H1 (cell line): ENCODE results near the gene DIPK1C.

ENCODE experiments used
- ASH2L ChIP-seq: fragments of 200-600, 300-600 bp; sonication (generic); IDR thresholded peaks from one replicate; pipeline ENCODE4 v1.7.1; 2017; ENCODE audit warnings: low read length
- EZH2 ChIP-seq: fragments of 200-600 bp; sonication (generic); IDR thresholded peaks from 2 replicates; pipeline ENCODE4 v1.7.1; 2012; ENCODE audit warnings: low read depth, mild to moderate bottlenecking, moderate library complexity, low read length, inconsistent platforms; ENCODE audit not compliant: severe bottlenecking
- HDAC2 ChIP-seq, 2 experiments: fragments of 300-600 bp in 1 of 2; sonication (generic) in 1 of 2; IDR thresholded peaks; 2 replicates each; pipeline ENCODE4 v1.6.1; 2011 to 2012; ENCODE audit warnings: low read depth in 2 of 2, low read length in 2 of 2, mild to moderate bottlenecking in 2 of 2, moderate library complexity in 2 of 2, borderline replicate concordance in 1 of 2, inconsistent platforms in 1 of 2
- MAFK ChIP-seq: IDR thresholded peaks from 2 replicates; pipeline ENCODE4 v1.6.1; 2012; ENCODE audit warnings: low read depth, mild to moderate bottlenecking, improper control_type of control experiment, low read length
- MAX ChIP-seq: IDR thresholded peaks from 2 replicates; pipeline ENCODE4 v1.6.1; 2012; ENCODE audit warnings: inconsistent platforms
- POLR2A ChIP-seq, 2 experiments: IDR thresholded peaks; 1 replicate in 1 of 2; 2 replicates in 1 of 2; pipeline ENCODE4 v1.6.1; 2011; ENCODE audit warnings: low read depth in 2 of 2, low read length in 2 of 2, mild to moderate bottlenecking in 2 of 2; ENCODE audit errors: control extremely low read depth in 1 of 2
- TF ChIP-seq, protein P1 (sequence below), 3 experiments: IDR thresholded peaks; 1 replicate in 2 of 3; 2 replicates in 1 of 3; pipeline versions ENCODE4 v1.5.1 to v1.6.1; 2011; ENCODE audit warnings: low read length in 3 of 3, mild to moderate bottlenecking in 3 of 3, inconsistent platforms in 2 of 3, low read depth in 1 of 3, moderate library complexity in 1 of 3; ENCODE audit not compliant: insufficient read depth in 1 of 3; ENCODE audit errors: control extremely low read depth in 1 of 3

DNA sequence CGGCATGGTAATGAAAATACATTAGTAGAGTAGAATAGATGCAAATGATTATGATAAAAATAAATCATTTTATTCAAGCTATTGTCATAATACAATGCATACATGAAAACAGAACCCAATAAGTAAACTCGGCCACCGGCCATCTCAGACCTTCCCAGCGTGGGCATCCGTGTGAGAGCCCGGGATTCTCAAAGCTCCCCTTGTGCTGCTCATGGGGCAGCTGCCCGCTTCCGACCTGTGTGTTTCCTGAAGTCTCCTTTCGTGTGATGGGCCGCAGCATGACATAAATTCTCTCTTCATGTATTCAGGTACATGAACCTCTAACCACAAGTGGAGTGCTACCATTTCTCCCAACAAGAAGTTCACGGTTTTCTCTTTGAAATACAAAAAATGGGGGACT lies 25.6 kb upstream of the DIPK1C start:
- TF ChIP-seq, protein P1, sequence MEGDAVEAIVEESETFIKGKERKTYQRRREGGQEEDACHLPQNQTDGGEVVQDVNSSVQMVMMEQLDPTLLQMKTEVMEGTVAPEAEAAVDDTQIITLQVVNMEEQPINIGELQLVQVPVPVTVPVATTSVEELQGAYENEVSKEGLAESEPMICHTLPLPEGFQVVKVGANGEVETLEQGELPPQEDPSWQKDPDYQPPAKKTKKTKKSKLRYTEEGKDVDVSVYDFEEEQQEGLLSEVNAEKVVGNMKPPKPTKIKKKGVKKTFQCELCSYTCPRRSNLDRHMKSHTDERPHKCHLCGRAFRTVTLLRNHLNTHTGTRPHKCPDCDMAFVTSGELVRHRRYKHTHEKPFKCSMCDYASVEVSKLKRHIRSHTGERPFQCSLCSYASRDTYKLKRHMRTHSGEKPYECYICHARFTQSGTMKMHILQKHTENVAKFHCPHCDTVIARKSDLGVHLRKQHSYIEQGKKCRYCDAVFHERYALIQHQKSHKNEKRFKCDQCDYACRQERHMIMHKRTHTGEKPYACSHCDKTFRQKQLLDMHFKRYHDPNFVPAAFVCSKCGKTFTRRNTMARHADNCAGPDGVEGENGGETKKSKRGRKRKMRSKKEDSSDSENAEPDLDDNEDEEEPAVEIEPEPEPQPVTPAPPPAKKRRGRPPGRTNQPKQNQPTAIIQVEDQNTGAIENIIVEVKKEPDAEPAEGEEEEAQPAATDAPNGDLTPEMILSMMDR (IDR thresholded peaks at IDR 0.05; ENCODE audit: control extremely low read depth in 1 of 3, insufficient read depth in 1 of 3, low read depth in 1 of 3, low read length in 3 of 3), result no peak
- TF ChIP-seq MAFK, result no peak
- TF ChIP-seq POLR2A (IDR thresholded peaks at IDR 0.05; ENCODE audit: control extremely low read depth in 1 of 2, low read depth in 2 of 2, low read length in 2 of 2), result no peak
- TF ChIP-seq MAX, result no peak
- TF ChIP-seq ASH2L, result no peak
- no peak for TF ChIP-seq EZH2
- no peak for TF ChIP-seq HDAC2 (IDR thresholded peaks at IDR 0.05; ENCODE audit: borderline replicate concordance in 1 of 2, low read depth in 2 of 2, low read length in 2 of 2)
